Middle frontal gyrus (tissue), 1 donor: Measurements from ENCODE around the gene GAREM1.

Experiments
- DNase-seq: peaks from one replicate; pipeline ENCODE4 v3.0.0-alpha.2; 2015; ENCODE audit warnings: low spot score; ENCODE audit errors: extremely low spot score

GAREM1 gene

GRCh38 chr18:32328974-32329373, 141.7 kb downstream of the GAREM1 start:
- no peak for DNase-seq

- no peak for DNase-seq
Measured at GRCh38 chr18:32328379-32328778, 142.3 kb downstream of the GAREM1 start.

- DNase-seq, result no peak
Measured at GRCh38 chr18:32326450-32327308, 144.0 kb downstream of the GAREM1 start.

GRCh38 chr18:32324181-32324580, 146.5 kb downstream of the GAREM1 start:
- no peak for DNase-seq

- DNase-seq, result no peak
Measured at GRCh38 chr18:32321826-32322225, 148.9 kb downstream of the GAREM1 start.

GRCh38 chr18:32319084-32319483, 151.6 kb downstream of the GAREM1 start:
- DNase-seq, result no peak

- DNase-seq, result no peak
Measured at GRCh38 chr18:32318581-32318980, 152.1 kb downstream of the GAREM1 start.

- DNase-seq, result no peak
Measured at GRCh38 chr18:32317651-32318050, 153.0 kb downstream of the GAREM1 start.

- DNase-seq, result no peak
Measured at GRCh38 chr18:32315881-32316280, 154.8 kb downstream of the GAREM1 start.

- no peak for DNase-seq
Measured at GRCh38 chr18:32310774-32311173, 159.9 kb downstream of the GAREM1 start.

- no peak for DNase-seq
Measured at GRCh38 chr18:32310101-32310500, 160.6 kb downstream of the GAREM1 start.

- DNase-seq, result no peak
Measured at GRCh38 chr18:32308493-32309120, 162.1 kb downstream of the GAREM1 start.

GRCh38 chr18:32303400-32303799, 167.3 kb downstream of the GAREM1 start:
- no peak for DNase-seq

- DNase-seq, result no peak
Measured at GRCh38 chr18:32302806-32303205, 167.9 kb downstream of the GAREM1 start.

- no peak for DNase-seq
Measured at GRCh38 chr18:32301976-32302743, 168.5 kb downstream of the GAREM1 start.

GRCh38 chr18:32301361-32301760, 169.3 kb downstream of the GAREM1 start:
- no peak for DNase-seq

GRCh38 chr18:32300914-32301313, 169.8 kb downstream of the GAREM1 start:
- DNase-seq, result no peak

GRCh38 chr18:32299484-32299883, 171.2 kb downstream of the GAREM1 start:
- DNase-seq, result no peak

- DNase-seq, result no peak
Measured at GRCh38 chr18:32298171-32298667, 172.5 kb downstream of the GAREM1 start.

- DNase-seq, result no peak
Measured at GRCh38 chr18:32297579-32298170, 173.0 kb downstream of the GAREM1 start.

GRCh38 chr18:32296851-32297250, 173.8 kb downstream of the GAREM1 start:
- no peak for DNase-seq
